HG03039 (cell line): ENCODE measurements around the gene LPP.

ENCODE experiments used
- ATAC-seq: cut with Tn5 transposase; IDR thresholded peaks from one replicate; pipeline ENCODE4 v1.9.1; 2021; ENCODE audit warnings: mild to moderate bottlenecking, moderate library complexity; ENCODE audit not compliant: unreplicated experiment

The LPP gene

GRCh38 chr3:188761964-188762363 lies 608.0 kb downstream of the LPP start:
- ATAC-seq, result no peak

GRCh38 chr3:188764609-188765008 lies 610.7 kb downstream of the LPP start:
- ATAC-seq, result no peak

GRCh38 chr3:188769831-188770230 lies 615.9 kb downstream of the LPP start:
- ATAC-seq, result no peak

GRCh38 chr3:188772886-188773285 lies 618.9 kb downstream of the LPP start:
- no peak for ATAC-seq

- no peak for ATAC-seq
These were observed 621.5 kb downstream of the LPP start for GRCh38 chr3:188775412-188775811.

GRCh38 chr3:188776447-188776846 lies 622.5 kb downstream of the LPP start:
- ATAC-seq, result no peak

GRCh38 chr3:188778091-188778852 lies 624.3 kb downstream of the LPP start:
- ATAC-seq, result no peak

GRCh38 chr3:188779281-188779980 lies 625.5 kb downstream of the LPP start:
- no peak for ATAC-seq

- ATAC-seq, result no peak
These were observed 626.5 kb downstream of the LPP start for GRCh38 chr3:188780193-188781147.

GRCh38 chr3:188782613-188783124 lies 628.7 kb downstream of the LPP start:
- ATAC-seq, result no peak

- ATAC-seq, result no peak
These were observed 632.5 kb downstream of the LPP start for GRCh38 chr3:188786424-188786823.

- no peak for ATAC-seq
These were observed 634.7 kb downstream of the LPP start for GRCh38 chr3:188788621-188789081.

GRCh38 chr3:188789251-188789650 lies 635.3 kb downstream of the LPP start:
- ATAC-seq, result no peak

- ATAC-seq, result no peak
These were observed 637.4 kb downstream of the LPP start for GRCh38 chr3:188791311-188791710.

GRCh38 chr3:188792793-188793192 lies 638.8 kb downstream of the LPP start:
- ATAC-seq, result no peak

- ATAC-seq, result peak; percentile 83
These were observed 642.2 kb downstream of the LPP start for GRCh38 chr3:188796122-188796631.

GRCh38 chr3:188797045-188797444 lies 643.1 kb downstream of the LPP start:
- ATAC-seq, result no peak

GRCh38 chr3:188798556-188799145 lies 644.7 kb downstream of the LPP start:
- no peak for ATAC-seq

- no peak for ATAC-seq
These were observed 647.4 kb downstream of the LPP start for GRCh38 chr3:188801393-188801792.

GRCh38 chr3:188802645-188803044 lies 648.7 kb downstream of the LPP start:
- no peak for ATAC-seq
